Vagina (tissue), 2 donors: ENCODE measurements around the gene OR4C12. TPM values are rescaled to one million over a fixed set of nuclear protein-coding genes. Genes with fewer than 3 reads are reported as not detected.
"Not testable (repeated sequence)": the region's sequence is repeated elsewhere in the genome, so short reads cannot be mapped to it uniquely, and the experiment has no call there.

ENCODE experiments used
- DNase-seq, 2 donors: peaks; one replicate each; pipeline ENCODE4 v3.0.0-alpha.2; 2017; ENCODE audit errors: extremely low spot score in 2 of 2
- H3K27ac ChIP-seq: fragments of 200-600 bp; sonication (generic); one replicate; pipeline ENCODE4 v1.5.1; 2019
- H3K27me3 ChIP-seq: fragments of 200-600 bp; sonication (generic); one replicate; pipeline ENCODE4 v1.5.1; 2019
- H3K36me3 ChIP-seq, 2 donors: fragments of 200-600 bp; sonication (generic); one replicate each; pipeline ENCODE4 v1.5.1; 2017 to 2019
- H3K4me1 ChIP-seq: fragments of 200-600 bp; sonication (generic); one replicate; pipeline ENCODE4 v1.5.1; 2019
- H3K4me3 ChIP-seq, 2 donors: fragments of 200-600 bp; sonication (generic); 1 replicate in 1 of 2; 2 replicates in 1 of 2; pipeline ENCODE4 v1.5.1; 2016 to 2019
- H3K9me3 ChIP-seq: fragments of 200-600 bp; sonication (generic); one replicate; pipeline ENCODE4 v1.5.1; 2019
- POLR2A ChIP-seq, 2 donors: fragments of 450-650 bp; IDR thresholded peaks; one replicate each; pipeline ENCODE4 v1.6.1; 2017; ENCODE audit warnings: antibody characterized with exemption in 2 of 2, mild to moderate bottlenecking in 2 of 2, moderate library complexity in 2 of 2
- POLR2AphosphoS5 ChIP-seq, 2 donors: sonication (generic); formaldehyde crosslinking; IDR thresholded peaks; one replicate each; pipeline ENCODE4 v1.9.0; 2017; ENCODE audit warnings: antibody characterized with exemption in 2 of 2, mild to moderate bottlenecking in 2 of 2, low read depth in 1 of 2; ENCODE audit not compliant: insufficient read depth in 1 of 2
- intact Hi-C: fragments of 100-400 bp; cut with DNase I; formaldehyde crosslinking; loops from one replicate; pipeline ENCODE4 v1.15.1; 2023
- total RNA-seq: library from RNA; depleted of rRNA; stranded (reverse); fragments of >200 nt; gene quantifications from one replicate; pipeline ENCODE4 v1.2.3, GENCODE V29; 2016
- TF ChIP-seq, protein P1 (sequence below), 3 experiments: fragments of 450-650 bp in 2 of 3; fragments of 200-600 bp in 1 of 3; sonication (generic) in 1 of 3; IDR thresholded peaks; one replicate each; pipeline ENCODE4 v1.5.1; 2017 to 2019; ENCODE audit warnings: antibody characterized with exemption in 3 of 3, mild to moderate bottlenecking in 2 of 3, moderate library complexity in 2 of 3

The OR4C12 gene
- total RNA-seq, result not detected

DNA sequence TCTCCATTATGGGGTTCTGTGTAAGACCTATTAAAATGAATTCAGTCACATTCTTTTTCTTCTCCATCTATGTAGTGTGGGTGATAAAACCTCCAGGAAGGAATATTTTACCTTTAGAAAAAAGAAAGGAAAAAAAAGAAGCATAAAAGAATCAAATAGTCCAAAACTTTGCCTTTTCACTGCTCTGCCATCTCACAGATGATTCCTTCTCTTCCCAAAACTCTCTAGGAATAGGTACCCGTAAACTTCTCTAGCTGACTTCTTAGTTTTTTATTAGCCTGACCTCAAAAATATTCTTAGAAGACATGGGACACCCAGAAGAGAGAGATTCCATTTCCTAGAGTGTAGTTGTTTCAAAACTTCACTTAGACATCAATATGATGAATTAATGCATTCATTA is at the start of gene OR4C12:
OR4C12 (minus strand) TSS at position 101 of the 400 bp plus-strand sequence; CDS start at position 67, 34 bp downstream.
- H3K9me3 ChIP-seq, H3K4me1 ChIP-seq, H3K27ac ChIP-seq, intact Hi-C loops, H3K36me3 ChIP-seq, H3K4me3 ChIP-seq, H3K27me3 ChIP-seq, DNase-seq: not testable (repeated sequence)

DNA sequence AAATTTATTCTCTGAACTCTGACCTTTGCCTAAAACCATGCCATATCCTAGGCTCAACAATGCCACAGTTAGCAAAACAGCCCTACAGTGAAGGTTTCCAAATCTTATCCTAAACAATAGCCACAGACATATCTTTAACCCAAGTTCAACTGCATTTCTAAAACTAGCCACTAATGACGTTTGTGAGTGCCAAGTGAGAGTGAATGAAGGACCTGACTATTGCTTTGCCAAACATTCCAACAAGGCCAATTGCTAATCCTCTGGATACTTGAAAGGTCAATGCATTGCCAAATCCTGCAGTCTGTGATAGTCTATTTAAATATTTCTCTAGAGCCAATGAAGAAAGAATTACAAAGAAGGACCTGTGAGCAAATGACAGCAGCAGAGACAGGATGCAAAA is 47.9 kb upstream of the OR4C12 start:
- no peak overlapping the region for H3K4me3 ChIP-seq
- no peaks in the 10 kb centered on the region for H3K4me1 ChIP-seq
- no peaks in the 10 kb centered on the region for H3K36me3 ChIP-seq
- no peaks in the 10 kb centered on the region for H3K27me3 ChIP-seq
- no peak overlapping the region for H3K27ac ChIP-seq
- H3K9me3 ChIP-seq, result no peaks in the 10 kb centered on the region
- DNase-seq, result no peak
- intact Hi-C loops, result no loop called here
- TF ChIP-seq POLR2A (IDR thresholded peaks at IDR 0.05) (no peak), POLR2AphosphoS5 (IDR thresholded peaks at IDR 0.05; ENCODE audit: insufficient read depth in 1 of 2, low read depth in 1 of 2) (no peak)
- TF ChIP-seq, protein P1, sequence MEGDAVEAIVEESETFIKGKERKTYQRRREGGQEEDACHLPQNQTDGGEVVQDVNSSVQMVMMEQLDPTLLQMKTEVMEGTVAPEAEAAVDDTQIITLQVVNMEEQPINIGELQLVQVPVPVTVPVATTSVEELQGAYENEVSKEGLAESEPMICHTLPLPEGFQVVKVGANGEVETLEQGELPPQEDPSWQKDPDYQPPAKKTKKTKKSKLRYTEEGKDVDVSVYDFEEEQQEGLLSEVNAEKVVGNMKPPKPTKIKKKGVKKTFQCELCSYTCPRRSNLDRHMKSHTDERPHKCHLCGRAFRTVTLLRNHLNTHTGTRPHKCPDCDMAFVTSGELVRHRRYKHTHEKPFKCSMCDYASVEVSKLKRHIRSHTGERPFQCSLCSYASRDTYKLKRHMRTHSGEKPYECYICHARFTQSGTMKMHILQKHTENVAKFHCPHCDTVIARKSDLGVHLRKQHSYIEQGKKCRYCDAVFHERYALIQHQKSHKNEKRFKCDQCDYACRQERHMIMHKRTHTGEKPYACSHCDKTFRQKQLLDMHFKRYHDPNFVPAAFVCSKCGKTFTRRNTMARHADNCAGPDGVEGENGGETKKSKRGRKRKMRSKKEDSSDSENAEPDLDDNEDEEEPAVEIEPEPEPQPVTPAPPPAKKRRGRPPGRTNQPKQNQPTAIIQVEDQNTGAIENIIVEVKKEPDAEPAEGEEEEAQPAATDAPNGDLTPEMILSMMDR (IDR thresholded peaks at IDR 0.05), result no peak

DNA sequence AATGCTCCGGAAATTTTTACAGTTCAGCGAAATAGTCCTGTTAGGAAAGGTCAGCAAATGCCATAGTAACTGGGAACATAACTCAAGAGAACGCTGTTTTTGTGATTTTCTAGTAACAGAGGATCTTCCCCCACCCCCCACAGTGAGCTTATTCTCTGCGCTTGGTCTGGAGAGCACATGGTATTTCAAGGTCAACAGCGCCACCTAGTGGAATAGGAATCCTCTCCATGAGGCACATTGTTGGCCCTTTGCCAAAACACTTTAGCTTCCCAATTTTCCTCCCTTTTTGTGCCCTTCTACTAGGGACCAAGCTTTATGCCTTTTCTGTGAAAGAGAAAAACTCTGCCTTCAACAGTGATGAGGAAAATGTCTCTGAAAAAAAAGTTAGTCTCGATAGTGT is 13.2 kb upstream of the OR4C12 start:
- Histone ChIP-seq H3K36me3 (no peaks in the 10 kb centered on the region), H3K27ac (no peak overlapping the region), H3K9me3 (no peaks in the 10 kb centered on the region), H3K27me3 (no peaks in the 10 kb centered on the region), H3K4me1 (no peaks in the 10 kb centered on the region), H3K4me3 (no peak overlapping the region)
- no peak for DNase-seq
- no peak for TF ChIP-seq POLR2AphosphoS5 (IDR thresholded peaks at IDR 0.05; ENCODE audit: insufficient read depth in 1 of 2, low read depth in 1 of 2)
- TF ChIP-seq, protein P1 (IDR thresholded peaks at IDR 0.05), result no peak
- TF ChIP-seq POLR2A (IDR thresholded peaks at IDR 0.05), result no peak
- intact Hi-C loops, result no loop called here

DNA sequence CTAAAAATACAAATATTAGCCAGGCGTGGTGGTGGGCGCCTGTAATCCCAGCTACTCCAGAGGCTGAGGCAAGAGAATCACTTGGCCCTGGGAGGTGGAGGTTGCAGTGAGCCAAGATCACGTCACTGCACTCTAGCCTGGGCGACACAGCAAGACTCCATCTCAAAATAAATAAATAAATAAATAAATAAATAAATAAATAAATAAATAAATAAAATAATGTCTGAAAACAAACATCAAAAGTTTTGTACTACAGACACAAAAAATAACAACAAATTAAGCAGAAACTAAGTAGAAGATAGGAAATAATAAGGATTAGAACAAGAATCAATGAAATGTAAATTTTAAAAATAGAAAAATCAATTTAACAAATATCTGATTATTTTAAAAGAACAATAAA is 8.9 kb downstream of the OR4C12 start:
- H3K36me3 ChIP-seq, DNase-seq, H3K4me1 ChIP-seq: not testable (repeated sequence)

DNA sequence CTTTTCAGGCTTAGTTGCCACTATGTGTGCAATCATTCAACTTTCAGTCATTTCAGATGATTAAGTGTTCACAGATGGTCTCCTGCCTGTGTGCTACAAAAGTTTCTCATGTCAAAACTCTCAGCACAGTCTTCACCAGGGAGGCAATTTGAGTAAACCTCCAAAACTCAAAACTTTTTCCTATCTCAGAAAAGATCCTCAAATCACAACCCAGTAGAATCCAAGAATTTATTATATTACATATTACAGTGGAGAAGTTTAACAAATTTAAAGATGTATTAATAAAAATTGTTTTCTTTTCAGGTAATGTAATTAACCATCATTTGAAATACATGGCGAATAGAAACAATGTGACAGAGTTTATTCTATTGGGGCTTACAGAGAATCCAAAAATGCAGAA is 30.2 kb downstream of the OR4C12 start, which contains the start of gene OR4C13:
OR4C13 (plus strand) TSS at position 301 of the 400 bp plus-strand sequence; CDS start at position 333, 32 bp downstream.
- no peak within 1 kb of the TSS for H3K4me3 ChIP-seq
- intact Hi-C loops, result no loop called here
- H3K27ac ChIP-seq, result no peak within 1 kb of the TSS
- no peaks in the 10 kb centered on the region for H3K27me3 ChIP-seq
- no peaks in the 10 kb centered on the region for H3K9me3 ChIP-seq
- H3K36me3 ChIP-seq, result no peaks in the 10 kb centered on the region
- no peak for DNase-seq
- no peaks in the 10 kb centered on the region for H3K4me1 ChIP-seq
- TF ChIP-seq, protein P1 (IDR thresholded peaks at IDR 0.05), result no peak
- TF ChIP-seq POLR2A (IDR thresholded peaks at IDR 0.05) (no peak), POLR2AphosphoS5 (IDR thresholded peaks at IDR 0.05; ENCODE audit: insufficient read depth in 1 of 2, low read depth in 1 of 2) (no peak)

More for the DNA sequence above, 8.9 kb downstream of the OR4C12 start:
- H3K9me3 ChIP-seq, H3K27ac ChIP-seq, H3K27me3 ChIP-seq, H3K4me3 ChIP-seq, intact Hi-C loops: not testable (repeated sequence)

DNA sequence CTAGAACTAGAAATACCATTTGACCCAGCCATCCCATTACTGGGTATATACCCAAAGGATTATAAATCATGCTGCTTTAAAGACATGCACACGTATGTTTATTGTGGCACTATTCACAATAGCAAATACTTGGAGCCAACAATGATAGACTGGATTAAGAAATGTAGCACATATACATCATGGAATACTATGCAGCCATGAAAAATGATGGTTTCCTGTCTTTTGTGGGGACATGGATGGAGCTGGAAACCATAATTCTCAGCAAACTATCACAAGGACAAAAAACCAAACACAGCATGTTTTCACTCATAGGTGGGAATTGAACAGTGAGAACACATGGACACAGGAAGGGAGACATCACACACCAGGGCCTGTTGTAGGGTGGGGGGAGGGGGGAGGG is 33.6 kb downstream of the OR4C12 start:
- DNase-seq, H3K36me3 ChIP-seq, H3K4me1 ChIP-seq, H3K27ac ChIP-seq, H3K4me3 ChIP-seq, intact Hi-C loops, H3K9me3 ChIP-seq, H3K27me3 ChIP-seq: not testable (repeated sequence)

Other genes with a start within 250 kb of the OR4C12 start
- gene OR4C13, start 30.1 kb downstream of the OR4C12 start, total RNA-seq, result not detected
- gene OR4C45, start 50.3 kb upstream of the OR4C12 start, total RNA-seq, result not detected